Activated CD8-positive, alpha-beta T cell treated with anti-CD3 and anti-CD28 coated beads, Interleukin-2, amount 10 ng/mL, durations not matched to agents 7 days and 5 days (primary cell): ENCODE measurements around the gene HSPA1A. TPM values are rescaled to one million over a fixed set of nuclear protein-coding genes. Genes with fewer than 3 reads are reported as not detected.
"Not testable (repeated sequence)": the region's sequence is repeated elsewhere in the genome, so short reads cannot be mapped to it uniquely, and the experiment has no call there.

Experiments used
- ATAC-seq: fragments of 150-1000 bp; cut with Tn5 transposase; one replicate; pipeline ENCODE4 v1.10.0; 2021; ENCODE audit warnings: moderate library complexity
- CTCF ChIA-PET: fragments of 350-600 bp; sonication (Branson Sonifier 250); formaldehyde crosslinking; loops from one replicate; lab custom pipeline; 2021; ENCODE audit warnings: antibody characterized with exemption; lab: Charles Lee
- POLR2A ChIA-PET: fragments of 350-600 bp; sonication (Branson Sonifier 250); formaldehyde crosslinking; loops from one replicate; lab custom pipeline; 2021; ENCODE audit warnings: antibody characterized with exemption; lab: Charles Lee
- DNase-seq: peaks from one replicate; pipeline ENCODE4 v3.0.0-alpha.2; 2020
- H3K27ac Mint-ChIP-seq: one replicate; pipeline ENCODE4 v1.8.0; 2021; ENCODE audit warnings: mild to moderate bottlenecking, mixed read lengths
- H3K27me3 Mint-ChIP-seq: one replicate; pipeline ENCODE4 v1.8.0; 2021; ENCODE audit warnings: low read depth, mixed read lengths
- H3K36me3 Mint-ChIP-seq: one replicate; pipeline ENCODE4 v1.8.0; 2021; ENCODE audit warnings: low read depth, mixed read lengths
- H3K4me1 Mint-ChIP-seq: one replicate; pipeline ENCODE4 v1.8.0; 2021; ENCODE audit warnings: low read depth, mixed read lengths
- H3K4me3 Mint-ChIP-seq: one replicate; pipeline ENCODE4 v1.8.0; 2021; ENCODE audit warnings: mild to moderate bottlenecking, mixed read lengths
- H3K9me3 Mint-ChIP-seq: one replicate; pipeline ENCODE4 v1.8.0; 2022; ENCODE audit warnings: mixed read lengths; ENCODE audit not compliant: insufficient read depth
- total RNA-seq, 2 experiments: library from RNA; stranded (reverse); gene quantifications; one replicate each; pipeline ENCODE4 v1.2.3, GENCODE V29; 2021

HSPA1A gene
- total RNA-seq, 2 experiments from 2014 or later = 75.6 to 75.7 TPM

DNA sequence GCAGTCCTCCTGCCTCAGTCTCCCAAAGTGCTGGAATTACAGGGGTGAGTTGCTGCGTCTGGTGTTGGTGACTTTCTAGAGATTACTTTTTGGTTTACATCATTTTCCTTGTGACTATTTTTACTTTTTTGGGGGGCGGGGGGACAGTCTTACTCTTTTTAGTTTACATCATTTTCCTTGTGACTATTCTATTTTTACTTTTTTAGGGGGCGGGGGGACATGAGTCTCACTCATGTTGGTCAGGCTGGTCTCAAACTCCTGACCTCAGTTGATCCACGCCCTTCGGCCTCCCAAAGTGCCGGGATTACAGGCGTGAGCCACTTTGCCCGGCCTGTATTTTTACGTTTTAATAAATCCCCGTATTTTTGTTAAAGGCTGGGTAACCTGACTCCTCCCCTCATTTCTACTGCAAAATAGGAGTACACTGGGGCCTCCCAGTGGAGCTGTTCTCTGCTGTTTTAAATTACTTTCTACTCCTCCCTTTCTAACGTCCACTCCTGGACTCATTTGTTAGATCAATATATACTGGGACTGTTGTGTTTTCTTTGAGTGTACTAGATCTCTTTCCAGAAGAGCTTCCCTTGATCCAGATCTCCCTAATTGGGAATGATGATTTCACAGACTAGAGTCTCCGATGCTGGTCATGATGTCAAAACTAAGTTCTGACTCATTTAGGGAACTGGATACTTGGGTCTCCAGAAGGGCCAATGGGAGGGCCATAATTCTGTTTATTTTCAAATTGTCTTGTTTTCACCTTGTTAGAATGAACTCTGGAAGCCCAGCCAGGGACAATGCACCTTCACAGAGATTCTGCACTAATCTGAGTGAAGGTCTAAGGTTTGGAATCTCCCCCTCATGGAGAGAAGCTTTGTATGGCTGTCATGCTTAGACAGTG is 21.4 kb downstream of the HSPA1A start:
- Mint-ChIP-seq H3K4me3 (peak overlapping the region; percentile 98), H3K4me1 (peaks cover 47% of the 10 kb centered on the region), H3K36me3 (peaks cover 65% of the 10 kb centered on the region), H3K9me3 (no peaks in the 10 kb centered on the region), H3K27me3 (no peaks in the 10 kb centered on the region), H3K27ac (peak overlapping the region; percentile 92)
- ChIA-PET POLR2A (interaction anchor here (0.6 to 2.1 kb wide), 6 partner anchors 9 to 268 kb away, joined by 3 to 8 read pairs (median 4); partner anchors contain the start of genes CSNK2B, EHMT2, GPANK1 and HSPA1B), CTCF (interaction anchor here (1.1 to 1.6 kb wide), 4 partner anchors 26 to 291 kb away, joined by 3 to 4 read pairs (median 4); partner anchors contain the start of genes ATP6V1G2, NEU1 and VARS1)
- DNase-seq (no peak), ATAC-seq (no peak)

DNA sequence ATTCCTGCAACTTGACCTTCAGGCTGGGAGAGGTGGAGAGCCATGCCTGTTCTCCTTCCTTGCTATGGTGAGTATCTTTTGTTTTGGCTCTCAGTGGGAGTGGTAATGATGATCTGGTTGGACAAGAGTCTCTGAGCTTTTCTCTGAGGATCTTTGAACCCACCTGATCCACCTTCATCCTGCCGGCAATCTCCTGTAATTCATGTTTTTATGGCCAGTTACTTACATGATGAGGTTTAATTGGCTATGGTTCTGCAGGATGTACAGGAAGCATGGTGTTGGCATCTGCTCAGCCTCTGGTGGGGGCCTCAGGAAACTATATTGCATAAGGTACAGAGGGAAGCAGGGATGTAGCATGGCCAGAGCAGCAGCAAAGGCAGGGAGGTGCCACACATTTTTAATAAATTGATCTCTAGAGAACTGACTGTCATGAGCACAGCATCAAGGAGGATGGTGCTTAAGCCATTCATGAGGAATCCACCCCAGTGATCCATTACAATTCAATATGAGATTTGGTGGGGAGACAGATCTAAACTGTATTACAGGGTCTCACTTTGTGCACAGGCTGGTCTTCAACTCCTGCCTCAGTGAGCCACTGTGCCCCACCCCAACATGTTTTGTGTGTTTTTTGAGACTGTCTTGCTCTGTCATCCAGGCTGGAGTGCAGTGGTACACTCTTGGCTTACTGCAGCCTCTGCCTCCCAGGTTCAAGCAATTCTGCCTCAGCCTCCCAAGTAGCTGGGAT is 22.2 kb downstream of the HSPA1A start:
- Mint-ChIP-seq H3K4me1 (peaks cover 47% of the 10 kb centered on the region), H3K27me3 (no peaks in the 10 kb centered on the region), H3K9me3 (no peaks in the 10 kb centered on the region), H3K27ac (peak overlapping the region; percentile 92), H3K4me3 (peak overlapping the region; percentile 98), H3K36me3 (peaks cover 68% of the 10 kb centered on the region)
- ChIA-PET POLR2A (interaction anchor here (0.6 to 1.3 kb wide), 2 partner anchors 25 to 269 kb away, joined by 3 to 5 read pairs; partner anchors contain the start of gene NEU1), CTCF (interaction anchor here (1.1 to 1.7 kb wide), 4 partner anchors 26 to 115 kb away, joined by 3 to 5 read pairs (median 4); partner anchors contain the start of genes NEU1 and VARS1)
- no peak for ATAC-seq
- DNase-seq = no peak

DNA sequence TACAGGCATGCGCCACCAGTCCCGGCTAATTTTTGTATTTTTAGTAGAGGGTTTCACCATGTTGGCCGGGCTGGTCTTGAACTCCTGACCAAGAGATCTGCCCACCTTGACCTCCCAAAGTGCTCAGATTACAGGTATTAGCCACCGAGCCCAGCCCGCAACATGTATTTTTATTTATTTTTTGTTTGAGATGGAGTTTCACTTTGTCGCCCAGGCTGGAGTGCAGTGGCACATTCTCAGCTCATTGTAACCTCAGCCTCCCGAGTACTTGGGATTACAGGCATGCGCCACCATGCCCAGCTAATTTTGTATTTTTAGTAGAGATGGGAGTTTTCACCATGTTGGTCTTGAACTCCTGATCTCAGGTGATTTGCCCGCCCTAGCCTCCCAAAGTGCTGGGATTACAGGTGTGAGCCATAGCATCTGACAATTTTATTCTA is 22.8 kb downstream of the HSPA1A start:
- DNase-seq, ATAC-seq, H3K27me3 Mint-ChIP-seq, H3K9me3 Mint-ChIP-seq, POLR2A ChIA-PET: not testable (repeated sequence)
- CTCF ChIA-PET = interaction anchor here (1.7 kb wide), 1 partner anchor 114 kb away, joined by 5 read pairs; no protein-coding TSS in a partner anchor
- Mint-ChIP-seq H3K27ac (peak overlapping the region; percentile 92), H3K36me3 (peaks cover 68% of the 10 kb centered on the region), H3K4me3 (peak overlapping the region; percentile 98), H3K4me1 (peaks cover 44% of the 10 kb centered on the region)

DNA sequence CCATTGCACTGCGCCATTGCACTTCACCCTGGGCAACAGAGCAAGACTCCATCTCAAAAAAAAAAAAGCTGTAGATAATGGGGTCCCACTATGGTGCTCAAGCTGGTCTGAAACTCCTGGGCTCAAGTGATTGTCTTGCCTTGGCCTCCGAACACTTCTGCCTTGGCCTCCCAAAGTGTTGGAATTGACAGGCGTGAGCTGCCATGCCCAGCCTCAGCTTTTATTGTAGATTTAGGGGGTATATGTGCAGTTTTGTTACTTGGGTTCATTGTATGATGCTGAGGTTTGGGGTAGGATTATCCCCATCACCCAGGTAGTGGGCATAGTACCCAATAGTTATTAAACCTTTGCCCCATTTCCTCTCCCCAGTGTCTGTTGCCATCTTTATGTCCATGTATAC is 23.6 kb downstream of the HSPA1A start:
- no peaks in the 10 kb centered on the region for H3K27me3 Mint-ChIP-seq
- no peaks in the 10 kb centered on the region for H3K9me3 Mint-ChIP-seq
- ChIA-PET POLR2A (no interaction called here), CTCF (interaction anchor here (0.6 to 1.7 kb wide), 4 partner anchors 9 to 121 kb away, joined by 3 to 5 read pairs (median 4); partner anchors contain the start of gene NEU1)
- DNase-seq (no peak), ATAC-seq (no peak)
- H3K4me1 Mint-ChIP-seq = peaks cover 42% of the 10 kb centered on the region
- no peak overlapping the region for H3K27ac Mint-ChIP-seq
- peaks cover 68% of the 10 kb centered on the region for H3K36me3 Mint-ChIP-seq
- H3K4me3 Mint-ChIP-seq = no peak overlapping the region

DNA sequence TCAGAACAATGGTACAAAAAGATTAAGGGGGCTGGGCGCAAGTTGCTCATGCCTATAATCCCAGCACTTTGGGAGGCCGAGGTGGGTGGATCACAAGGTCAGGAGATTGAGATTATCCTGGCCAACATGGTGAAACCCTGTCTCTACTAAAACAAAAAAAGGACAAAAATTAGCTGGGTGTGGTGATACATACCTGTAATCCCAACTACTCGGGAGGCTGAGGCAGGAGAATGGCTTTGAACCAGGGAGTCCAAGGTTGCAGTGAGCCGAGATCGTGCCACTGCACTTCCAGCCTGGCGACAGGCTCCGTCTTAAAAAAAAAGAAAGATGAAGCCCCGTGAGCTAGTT is 24.4 kb downstream of the HSPA1A start:
- POLR2A ChIA-PET = interaction anchor here (1.0 to 1.2 kb wide), 2 partner anchors 12 to 40 kb away, joined by 3 read pairs; partner anchors contain the start of gene HSPA1B
- CTCF ChIA-PET = interaction anchor here (1.3 to 1.5 kb wide), 2 partner anchors 9 to 23 kb away, joined by 3 to 4 read pairs; partner anchors contain the start of gene NEU1
- not testable (repeated sequence) for DNase-seq, H3K27me3 Mint-ChIP-seq, H3K27ac Mint-ChIP-seq, ATAC-seq, H3K9me3 Mint-ChIP-seq, H3K4me3 Mint-ChIP-seq
- Mint-ChIP-seq H3K4me1 (peaks cover 38% of the 10 kb centered on the region), H3K36me3 (peaks cover 67% of the 10 kb centered on the region)

DNA sequence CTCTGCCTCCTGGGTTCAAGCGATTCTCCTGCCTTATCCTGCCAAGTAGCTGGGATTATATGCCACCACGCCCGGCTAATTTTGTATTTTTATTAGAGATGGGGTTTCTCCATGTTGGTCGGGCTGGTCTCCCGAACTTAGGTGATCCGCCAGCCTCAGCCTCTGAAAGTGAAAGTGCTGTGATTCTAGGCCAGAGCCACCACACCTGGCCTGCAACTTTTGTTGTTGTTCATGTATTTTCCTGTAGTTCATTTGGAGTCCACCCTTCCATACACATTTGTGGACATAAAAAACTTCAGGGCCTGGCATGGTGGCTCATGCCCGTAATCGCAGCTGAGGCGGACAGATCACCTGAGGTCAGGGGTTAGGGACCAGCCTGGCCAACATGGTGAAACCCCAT is 26.7 kb downstream of the HSPA1A start:
- CTCF ChIA-PET = no interaction called here
- POLR2A ChIA-PET = interaction anchor here (0.7 kb wide), 1 partner anchor 249 kb away, joined by 3 read pairs; the partner anchor contains the start of gene NCR3

DNA sequence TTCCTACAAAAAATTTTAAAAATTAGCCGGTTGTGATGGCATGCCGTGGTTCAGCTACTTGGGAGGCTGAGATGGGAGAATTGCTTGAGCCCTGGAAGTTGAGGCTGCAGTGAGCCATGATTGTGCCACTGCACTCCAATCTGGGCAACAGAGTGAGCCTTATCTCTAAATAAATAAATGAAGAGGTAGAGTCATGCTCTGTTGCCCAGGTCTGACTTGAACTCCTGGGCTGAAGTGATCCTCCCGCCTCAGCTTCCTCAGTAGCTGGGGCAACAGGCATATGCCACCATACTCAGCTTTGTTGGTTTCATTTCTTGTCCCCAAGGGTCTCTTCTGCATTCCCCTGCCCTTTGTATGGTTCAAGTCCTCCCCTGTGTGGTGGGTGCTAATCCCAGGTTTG is 29.2 kb downstream of the HSPA1A start:
- ATAC-seq = no peak
- no peak for DNase-seq
- no peaks in the 10 kb centered on the region for H3K27me3 Mint-ChIP-seq
- no peak overlapping the region for H3K4me3 Mint-ChIP-seq
- H3K27ac Mint-ChIP-seq = no peak overlapping the region
- peaks cover 6% of the 10 kb centered on the region for H3K4me1 Mint-ChIP-seq
- ChIA-PET POLR2A (interaction anchor here (1.2 to 2.2 kb wide), 2 partner anchors 10 to 18 kb away, joined by 3 to 10 read pairs; partner anchors contain the start of gene NEU1), CTCF (no interaction called here)
- no peaks in the 10 kb centered on the region for H3K9me3 Mint-ChIP-seq
- H3K36me3 Mint-ChIP-seq = peaks cover 28% of the 10 kb centered on the region

More for the DNA sequence above, 26.7 kb downstream of the HSPA1A start:
- no peaks in the 10 kb centered on the region for H3K9me3 Mint-ChIP-seq
- H3K27me3 Mint-ChIP-seq = no peaks in the 10 kb centered on the region
- H3K4me3 Mint-ChIP-seq = no peak overlapping the region
- DNase-seq = no peak
- H3K36me3 Mint-ChIP-seq = peaks cover 51% of the 10 kb centered on the region
- H3K4me1 Mint-ChIP-seq = peaks cover 26% of the 10 kb centered on the region
- H3K27ac Mint-ChIP-seq = no peak overlapping the region
- ATAC-seq = no peak

DNA sequence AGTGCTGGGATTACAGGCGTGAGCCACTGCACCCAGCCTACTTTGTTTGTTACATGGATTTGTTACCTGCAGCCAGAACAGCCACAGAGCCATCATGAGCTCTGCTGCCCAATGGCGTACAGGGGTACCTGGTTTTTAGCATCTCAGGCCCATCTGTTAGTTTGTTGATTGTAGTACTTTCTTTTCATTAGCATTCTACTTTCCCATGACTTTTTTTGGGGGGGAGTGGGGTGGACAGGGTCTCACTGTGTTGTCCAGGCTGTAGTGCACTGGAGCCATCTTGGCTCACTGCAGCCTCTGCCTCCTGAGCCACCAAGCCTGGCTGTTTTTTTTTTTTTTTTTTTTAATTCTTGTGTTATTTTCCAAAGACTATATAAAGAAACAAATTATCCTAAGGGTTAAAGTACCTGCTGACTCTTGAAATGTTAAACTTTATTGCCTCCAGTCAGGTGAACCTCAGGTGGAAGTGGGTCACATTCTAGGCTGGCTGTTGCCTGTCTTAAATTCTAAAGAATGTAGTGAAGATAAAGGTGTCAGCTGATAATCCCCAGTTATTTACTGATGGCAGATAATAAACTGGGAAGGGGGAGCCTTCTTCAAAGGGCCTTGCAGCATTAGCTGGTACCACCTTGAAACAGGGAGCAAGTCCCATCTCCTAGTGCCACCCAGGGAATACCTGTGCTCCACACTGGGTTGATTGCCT is 32.1 kb downstream of the HSPA1A start:
- peaks cover 5% of the 10 kb centered on the region for H3K36me3 Mint-ChIP-seq
- H3K4me3 Mint-ChIP-seq = no peak overlapping the region
- H3K27me3 Mint-ChIP-seq = no peaks in the 10 kb centered on the region
- H3K4me1 Mint-ChIP-seq = no peaks in the 10 kb centered on the region
- peaks cover under 1% of the 10 kb centered on the region for H3K9me3 Mint-ChIP-seq
- POLR2A ChIA-PET = no interaction called here
- DNase-seq (no peak), ATAC-seq (no peak)
- no peak overlapping the region for H3K27ac Mint-ChIP-seq
- CTCF ChIA-PET = interaction anchor here (0.9 kb wide), 1 partner anchor 77 kb away, joined by 3 read pairs; no protein-coding TSS in a partner anchor

DNA sequence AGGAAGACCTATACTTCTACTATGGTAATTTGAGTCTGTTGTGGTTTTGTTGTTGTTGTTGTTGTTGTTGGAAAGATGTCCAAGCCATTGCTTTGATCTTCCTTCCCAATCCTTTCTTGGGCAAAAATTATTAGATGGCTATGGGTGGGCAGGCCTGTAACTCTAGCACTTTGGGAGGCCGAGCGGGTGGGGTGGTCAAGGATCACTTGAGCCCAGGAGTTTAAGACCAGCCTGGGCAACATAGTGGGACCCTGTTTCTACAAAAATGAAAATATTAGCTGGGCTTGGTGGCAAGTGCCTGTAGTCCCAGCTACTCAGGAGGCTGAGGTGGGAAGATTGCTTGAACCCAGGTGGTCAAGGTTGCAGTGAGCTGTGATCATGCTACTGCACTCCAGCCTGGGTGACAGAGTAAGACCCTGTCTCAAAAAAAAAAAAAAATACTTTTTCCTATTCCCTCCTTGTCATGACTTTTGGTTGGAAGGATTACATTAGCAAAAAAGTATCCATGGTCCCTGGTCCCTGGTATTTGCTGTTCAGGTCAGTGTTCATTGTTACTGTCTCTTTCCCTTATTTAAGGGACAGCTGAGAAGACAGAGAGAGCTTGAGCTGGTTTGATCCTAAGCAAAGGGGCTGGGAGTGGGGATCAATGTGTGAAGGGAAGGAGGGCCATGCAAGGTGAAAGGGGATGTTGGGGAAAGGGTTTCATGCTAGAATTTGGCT is 35.6 kb downstream of the HSPA1A start:
- ChIA-PET POLR2A (interaction anchor here (0.6 kb wide), 1 partner anchor 198 kb away, joined by 3 read pairs; the partner anchor contains the start of gene BAG6), CTCF (interaction anchor here (0.5 kb wide), 1 partner anchor 12 kb away, joined by 3 read pairs; no protein-coding TSS in a partner anchor)
- Mint-ChIP-seq H3K36me3 (peaks cover 2% of the 10 kb centered on the region), H3K4me1 (no peaks in the 10 kb centered on the region), H3K4me3 (no peak overlapping the region), H3K9me3 (peaks cover 7% of the 10 kb centered on the region), H3K27me3 (no peaks in the 10 kb centered on the region), H3K27ac (no peak overlapping the region)
- ATAC-seq (no peak), DNase-seq (no peak)

DNA sequence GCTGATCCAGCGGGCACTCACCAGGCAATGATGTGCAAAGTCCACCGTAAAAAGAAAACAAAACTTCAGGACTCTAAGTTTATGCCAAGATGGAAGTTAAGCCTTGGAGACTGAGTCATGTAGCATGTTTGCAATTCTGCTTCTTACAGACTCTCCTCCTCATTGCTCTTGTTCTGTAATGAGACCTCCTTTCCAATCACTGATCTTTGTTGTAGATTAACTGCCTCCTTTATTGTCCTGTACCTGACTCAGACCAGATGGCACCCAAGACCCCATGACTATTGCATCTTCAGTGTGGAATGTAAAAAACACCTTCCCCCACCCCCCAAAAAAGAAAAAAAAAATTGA is 36.1 kb downstream of the HSPA1A start:
- POLR2A ChIA-PET = interaction anchor here (0.6 kb wide), 1 partner anchor 199 kb away, joined by 3 read pairs; the partner anchor contains the start of gene BAG6
- no peak for DNase-seq
- CTCF ChIA-PET = interaction anchor here (0.5 kb wide), 1 partner anchor 12 kb away, joined by 3 read pairs; no protein-coding TSS in a partner anchor
- H3K36me3 Mint-ChIP-seq = peaks cover 2% of the 10 kb centered on the region
- H3K4me3 Mint-ChIP-seq = no peak overlapping the region
- no peaks in the 10 kb centered on the region for H3K27me3 Mint-ChIP-seq
- peaks cover 7% of the 10 kb centered on the region for H3K9me3 Mint-ChIP-seq
- ATAC-seq = no peak
- H3K4me1 Mint-ChIP-seq = no peaks in the 10 kb centered on the region
- no peak overlapping the region for H3K27ac Mint-ChIP-seq
